HUES64 (cell line): ENCODE measurements around the gene PDE4B.
"Not testable (repeated sequence)": the region's sequence is repeated elsewhere in the genome, so short reads cannot be mapped to it uniquely, and the experiment has no call there.

ENCODE experiments used
- H3K27ac ChIP-seq: 2 replicates; pipeline ENCODE4 v1.7.0; 2013; ENCODE audit warnings: low read depth, low read length, inconsistent platforms
- H3K27me3 ChIP-seq: 2 replicates; pipeline ENCODE4 v1.6.1; 2013; ENCODE audit warnings: mild to moderate bottlenecking, low read length; ENCODE audit not compliant: insufficient read depth
- H3K36me3 ChIP-seq: 2 replicates; pipeline ENCODE4 v1.6.1; 2013; ENCODE audit warnings: mild to moderate bottlenecking, low read length; ENCODE audit not compliant: insufficient read depth
- H3K4me1 ChIP-seq: 2 replicates; pipeline ENCODE4 v1.6.1; 2013; ENCODE audit warnings: mild to moderate bottlenecking, low read length, moderate library complexity; ENCODE audit not compliant: insufficient read depth
- H3K4me3 ChIP-seq: 2 replicates; pipeline ENCODE4 v1.5.1; 2013; ENCODE audit warnings: mild to moderate bottlenecking, low read length, moderate library complexity
- H3K9ac ChIP-seq: 2 replicates; pipeline ENCODE4 v1.6.1; 2013; ENCODE audit warnings: mild to moderate bottlenecking, low read depth, low read length
- H3K9me3 ChIP-seq: 2 replicates; pipeline ENCODE4 v1.6.1; 2013; ENCODE audit warnings: low read depth, low read length; ENCODE audit not compliant: insufficient read depth
- WGBS: fragments of 150-250, 120-280 bp; methylation state at CpG from one replicate; pipeline ENCODE4 v1.1.7; 2013; ENCODE audit warnings: missing lambda C conversion rate; 5-methylcytosine and 5-hydroxymethylcytosine counted together

PDE4B gene

GRCh38 chr1:66416295-66416694 lies 623.6 kb downstream of the PDE4B start:
- Histone ChIP-seq H3K27me3 (no peaks in the 10 kb centered on the region), H3K4me1 (no peaks in the 10 kb centered on the region), H3K4me3 (no peak overlapping the region), H3K27ac (no peak overlapping the region), H3K9me3 (peaks cover 23% of the 10 kb centered on the region), H3K36me3 (no peaks in the 10 kb centered on the region), H3K9ac (no peak overlapping the region)
- 99% methylated on average over 3 of the region's 3 CpGs for WGBS

GRCh38 chr1:66418021-66418420 lies 625.3 kb downstream of the PDE4B start:
- H3K4me3 ChIP-seq, result no peak overlapping the region
- 97% methylated on average over 1 of the region's 1 CpG for WGBS
- no peaks in the 10 kb centered on the region for H3K27me3 ChIP-seq
- no peak overlapping the region for H3K9ac ChIP-seq
- H3K4me1 ChIP-seq, result no peaks in the 10 kb centered on the region
- H3K27ac ChIP-seq, result no peak overlapping the region
- peaks cover 23% of the 10 kb centered on the region for H3K9me3 ChIP-seq
- no peaks in the 10 kb centered on the region for H3K36me3 ChIP-seq

- 99% methylated on average over 3 of the region's 3 CpGs for WGBS
- H3K27ac ChIP-seq, result not testable (repeated sequence)
Measured at GRCh38 chr1:66420171-66420570, 627.5 kb downstream of the PDE4B start.

GRCh38 chr1:66420906-66421305 lies 628.2 kb downstream of the PDE4B start:
- H3K27ac ChIP-seq, H3K4me1 ChIP-seq, H3K36me3 ChIP-seq, H3K4me3 ChIP-seq, H3K9ac ChIP-seq, H3K27me3 ChIP-seq: not testable (repeated sequence)
- 100% methylated on average over 2 of the region's 2 CpGs for WGBS
- H3K9me3 ChIP-seq, result peaks cover 23% of the 10 kb centered on the region

More at GRCh38 chr1:66420171-66420570, 627.5 kb downstream of the PDE4B start:
- H3K9me3 ChIP-seq, result peaks cover 23% of the 10 kb centered on the region
- H3K9ac ChIP-seq, H3K4me3 ChIP-seq, H3K4me1 ChIP-seq, H3K36me3 ChIP-seq, H3K27me3 ChIP-seq: not testable (repeated sequence)

- Histone ChIP-seq H3K27me3 (no peaks in the 10 kb centered on the region), H3K9me3 (peaks cover 14% of the 10 kb centered on the region)
- WGBS, result 98% methylated on average over 4 of the region's 4 CpGs
Measured at GRCh38 chr1:66422804-66423203, 630.1 kb downstream of the PDE4B start.

More at GRCh38 chr1:66422804-66423203, 630.1 kb downstream of the PDE4B start:
- Histone ChIP-seq H3K4me3 (no peak overlapping the region), H3K36me3 (no peaks in the 10 kb centered on the region), H3K9ac (no peak overlapping the region), H3K27ac (no peak overlapping the region), H3K4me1 (peaks cover 6% of the 10 kb centered on the region; the same call in 1 of the 2 replicates)
